Fibroblast of peridontal ligament (primary cell): Measurements from ENCODE around the gene KRTAP2-4.
"Not testable (repeated sequence)": the region's sequence is repeated elsewhere in the genome, so short reads cannot be mapped to it uniquely, and the experiment has no call there.

ENCODE experiments used
- DNase-seq: peaks from one replicate; pipeline ENCODE4 v3.0.0-alpha.2; 2010; ENCODE audit errors: extremely low read depth

Gene KRTAP2-4

GRCh38 chr17:41071606-41072360, 6.1 kb upstream of the KRTAP2-4 start:
- no peak for DNase-seq

- DNase-seq, result no peak
These were observed 3.4 kb upstream of the KRTAP2-4 start for GRCh38 chr17:41069031-41069430.

GRCh38 chr17:41067281-41067680, 1.6 kb upstream of the KRTAP2-4 start:
- DNase-seq, result peak; percentile 85

GRCh38 chr17:41065016-41065689, 526 bp downstream of the KRTAP2-4 start:
- not testable (repeated sequence) for DNase-seq

- DNase-seq, result no peak
These were observed 1.4 kb downstream of the KRTAP2-4 start for GRCh38 chr17:41064301-41064700.

- no peak for DNase-seq
These were observed 2.2 kb downstream of the KRTAP2-4 start for GRCh38 chr17:41063449-41063848.

GRCh38 chr17:41061964-41062363, 3.7 kb downstream of the KRTAP2-4 start:
- peak; percentile 98 for DNase-seq

GRCh38 chr17:41060052-41060604, 5.6 kb downstream of the KRTAP2-4 start, which contains the start of gene KRTAP2-3:
KRTAP2-3 (minus strand) TSS chr17:41060114; CDS start chr17:41060050, 64 bp downstream.
- DNase-seq, result peak; percentile 98

GRCh38 chr17:41059276-41060051, 6.2 kb downstream of the KRTAP2-4 start:
- DNase-seq, result peak; percentile 95

- DNase-seq, result no peak
These were observed 6.9 kb downstream of the KRTAP2-4 start for GRCh38 chr17:41058741-41059140.

GRCh38 chr17:41057547-41057946, 8.1 kb downstream of the KRTAP2-4 start:
- DNase-seq, result no peak

GRCh38 chr17:41055130-41055529, 10.5 kb downstream of the KRTAP2-4 start, which contains the start of gene KRTAP2-2:
KRTAP2-2 (minus strand) TSS chr17:41055230; CDS start chr17:41055211, 19 bp downstream.
- not testable (repeated sequence) for DNase-seq

GRCh38 chr17:41054556-41054955, 11.1 kb downstream of the KRTAP2-4 start:
- DNase-seq, result not testable (repeated sequence)

GRCh38 chr17:41054025-41054424, 11.7 kb downstream of the KRTAP2-4 start:
- DNase-seq, result no peak

GRCh38 chr17:41052566-41052965, 13.1 kb downstream of the KRTAP2-4 start:
- peak; percentile 55 for DNase-seq

- DNase-seq, result peak; percentile 59
These were observed 16.6 kb downstream of the KRTAP2-4 start for GRCh38 chr17:41049110-41049509.

- peak; percentile 73 for DNase-seq
These were observed 17.2 kb downstream of the KRTAP2-4 start for GRCh38 chr17:41048441-41048840.

- not testable (repeated sequence) for DNase-seq
These were observed 18.8 kb downstream of the KRTAP2-4 start, which contains the start of gene KRTAP2-1 for GRCh38 chr17:41046735-41047465. KRTAP2-1 (minus strand) TSS chr17:41047316; CDS start chr17:41047267, 49 bp downstream.

- no peak for DNase-seq
These were observed 22.7 kb downstream of the KRTAP2-4 start for GRCh38 chr17:41042953-41043352.

GRCh38 chr17:41040783-41041571, 24.7 kb downstream of the KRTAP2-4 start, which contains the start of gene KRTAP1-1:
KRTAP1-1 (minus strand) TSS chr17:41041450; CDS start chr17:41041397, 53 bp downstream.
- DNase-seq, result peak; percentile 62
